ENCODE measurements around the gene VPS39.
A peak's percentile ranks its signal among the peaks of the same experiment; 100 is the strongest.

VPS39 gene

DNA sequence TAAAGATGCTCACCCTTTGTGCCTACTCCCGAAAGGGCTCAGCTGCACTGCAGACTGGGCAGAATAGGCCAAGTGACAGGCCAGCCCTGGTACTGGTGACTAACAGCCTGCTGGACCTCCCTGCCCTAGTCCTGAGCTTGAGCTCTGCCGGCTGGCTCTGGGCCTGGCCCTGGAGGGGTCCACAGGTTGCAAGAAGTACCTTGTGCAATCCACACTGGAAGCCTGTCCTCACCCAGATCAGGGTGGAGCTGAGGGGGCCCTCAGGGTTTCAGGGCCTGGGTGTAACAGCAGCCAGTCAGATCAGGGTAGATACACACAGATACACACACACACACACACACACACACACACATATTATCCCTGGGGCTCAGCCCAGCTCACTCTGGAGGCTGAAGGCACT, 86.4 kb downstream of the VPS39 start:
- peak; percentile 69 for DNase-seq (ENCODE audit: low read depth)
- no peak overlapping the region for H3K4me3 ChIP-seq (ENCODE audit: low read length)
- TF ChIP-seq, protein P1, sequence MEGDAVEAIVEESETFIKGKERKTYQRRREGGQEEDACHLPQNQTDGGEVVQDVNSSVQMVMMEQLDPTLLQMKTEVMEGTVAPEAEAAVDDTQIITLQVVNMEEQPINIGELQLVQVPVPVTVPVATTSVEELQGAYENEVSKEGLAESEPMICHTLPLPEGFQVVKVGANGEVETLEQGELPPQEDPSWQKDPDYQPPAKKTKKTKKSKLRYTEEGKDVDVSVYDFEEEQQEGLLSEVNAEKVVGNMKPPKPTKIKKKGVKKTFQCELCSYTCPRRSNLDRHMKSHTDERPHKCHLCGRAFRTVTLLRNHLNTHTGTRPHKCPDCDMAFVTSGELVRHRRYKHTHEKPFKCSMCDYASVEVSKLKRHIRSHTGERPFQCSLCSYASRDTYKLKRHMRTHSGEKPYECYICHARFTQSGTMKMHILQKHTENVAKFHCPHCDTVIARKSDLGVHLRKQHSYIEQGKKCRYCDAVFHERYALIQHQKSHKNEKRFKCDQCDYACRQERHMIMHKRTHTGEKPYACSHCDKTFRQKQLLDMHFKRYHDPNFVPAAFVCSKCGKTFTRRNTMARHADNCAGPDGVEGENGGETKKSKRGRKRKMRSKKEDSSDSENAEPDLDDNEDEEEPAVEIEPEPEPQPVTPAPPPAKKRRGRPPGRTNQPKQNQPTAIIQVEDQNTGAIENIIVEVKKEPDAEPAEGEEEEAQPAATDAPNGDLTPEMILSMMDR (IDR thresholded peaks at IDR 0.05; ENCODE audit: insufficient read depth, low read depth, low read length, missing control alignments) = no peak

GRCh38 chr15:42121021-42121420, 87.1 kb downstream of the VPS39 start:
- TF ChIP-seq, protein P1 (IDR thresholded peaks at IDR 0.05; ENCODE audit: insufficient read depth, low read depth, low read length, missing control alignments) = no peak
- peak; percentile 33 for DNase-seq (ENCODE audit: low read depth)
- H3K4me3 ChIP-seq (ENCODE audit: low read length) = no peak overlapping the region

DNA sequence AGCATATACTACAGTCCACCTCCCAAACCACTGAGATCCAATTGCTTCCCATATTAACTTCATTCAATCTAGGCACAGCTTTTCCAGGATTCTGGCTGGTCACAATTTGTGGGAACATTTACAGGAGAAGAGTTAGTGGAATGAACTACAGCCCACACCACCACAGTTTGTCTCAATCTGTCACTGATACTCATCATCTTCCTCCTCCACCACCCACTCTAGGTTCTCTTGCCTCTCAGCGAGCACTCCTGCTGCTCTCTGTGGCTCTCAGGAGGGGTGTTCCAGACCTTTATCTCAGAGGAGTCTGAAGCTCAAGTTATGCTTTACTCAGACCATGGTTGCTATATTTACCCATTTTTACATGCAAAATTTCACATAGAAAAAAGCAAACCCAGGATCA, 87.8 kb downstream of the VPS39 start:
- no peak overlapping the region for H3K4me3 ChIP-seq (ENCODE audit: low read length)
- TF ChIP-seq, protein P1 (IDR thresholded peaks at IDR 0.05; ENCODE audit: insufficient read depth, low read depth, low read length, missing control alignments) = no peak
- DNase-seq (ENCODE audit: low read depth) = no peak

- TF ChIP-seq, protein P1 (IDR thresholded peaks at IDR 0.05; ENCODE audit: insufficient read depth, low read depth, low read length, missing control alignments) = no peak
- peak overlapping the region; percentile 37 for H3K4me3 ChIP-seq (ENCODE audit: low read length)
- DNase-seq (ENCODE audit: low read depth) = no peak
Measured at GRCh38 chr15:42119446-42119760, 88.7 kb downstream of the VPS39 start.

- H3K4me3 ChIP-seq (ENCODE audit: low read length) = peak overlapping the region; percentile 37
- TF ChIP-seq, protein P1 (IDR thresholded peaks at IDR 0.05; ENCODE audit: insufficient read depth, low read depth, low read length, missing control alignments) = no peak
- peak; percentile 54 for DNase-seq (ENCODE audit: low read depth)
Measured at GRCh38 chr15:42118650-42119445, 89.3 kb downstream of the VPS39 start.

- H3K4me3 ChIP-seq (ENCODE audit: low read length) = no peak overlapping the region
- DNase-seq (ENCODE audit: low read depth) = no peak
- TF ChIP-seq, protein P1 (IDR thresholded peaks at IDR 0.05; ENCODE audit: insufficient read depth, low read depth, low read length, missing control alignments) = no peak
Measured at GRCh38 chr15:42111924-42112323, 96.2 kb downstream of the VPS39 start.

- TF ChIP-seq, protein P1 (IDR thresholded peaks at IDR 0.05; ENCODE audit: insufficient read depth, low read depth, low read length, missing control alignments) = no peak
- DNase-seq (ENCODE audit: low read depth) = peak; percentile 24
- no peak overlapping the region for H3K4me3 ChIP-seq (ENCODE audit: low read length)
Measured at GRCh38 chr15:42110367-42110766, 97.7 kb downstream of the VPS39 start.
